NCI-H128 (cell line): Measurements from ENCODE around the gene SIN3B.

Source experiments
- DNase-seq: peaks from one replicate; lab custom pipeline; 2025; ENCODE audit not compliant: unreplicated experiment; lab: John Stamatoyannopoulos, UW

The SIN3B gene

GRCh38 chr19:16889366-16889882 lies 60.2 kb downstream of the SIN3B start:
- no peak for DNase-seq

- no peak for DNase-seq
Observed at GRCh38 chr19:16889883-16890460, 60.8 kb downstream of the SIN3B start.

GRCh38 chr19:16890461-16891184 lies 61.4 kb downstream of the SIN3B start:
- no peak for DNase-seq

- no peak for DNase-seq
Observed at GRCh38 chr19:16891696-16892382, 62.6 kb downstream of the SIN3B start.

GRCh38 chr19:16892436-16892835 lies 63.2 kb downstream of the SIN3B start:
- no peak for DNase-seq

- DNase-seq = no peak
Observed at GRCh38 chr19:16892868-16893685, 63.9 kb downstream of the SIN3B start.

GRCh38 chr19:16893686-16893989 lies 64.4 kb downstream of the SIN3B start:
- DNase-seq = no peak

GRCh38 chr19:16894080-16894479 lies 64.9 kb downstream of the SIN3B start:
- no peak for DNase-seq

GRCh38 chr19:16895467-16896145 lies 66.4 kb downstream of the SIN3B start:
- DNase-seq = no peak

- DNase-seq = no peak
Observed at GRCh38 chr19:16896146-16897028, 67.2 kb downstream of the SIN3B start.

- DNase-seq = no peak
Observed at GRCh38 chr19:16897029-16897855, 68.0 kb downstream of the SIN3B start.

GRCh38 chr19:16897856-16898161 lies 68.6 kb downstream of the SIN3B start:
- no peak for DNase-seq

- no peak for DNase-seq
Observed at GRCh38 chr19:16898361-16899015, 69.3 kb downstream of the SIN3B start.

GRCh38 chr19:16899566-16900075 lies 70.4 kb downstream of the SIN3B start:
- no peak for DNase-seq

GRCh38 chr19:16901491-16902175 lies 72.4 kb downstream of the SIN3B start:
- DNase-seq = no peak

- DNase-seq = no peak
Observed at GRCh38 chr19:16902545-16902944, 73.3 kb downstream of the SIN3B start.

GRCh38 chr19:16903347-16903746 lies 74.1 kb downstream of the SIN3B start:
- DNase-seq = no peak

GRCh38 chr19:16904599-16904998 lies 75.4 kb downstream of the SIN3B start:
- DNase-seq = no peak
